Measurements from ENCODE around the gene BCORL1. TPM values are rescaled to one million over a fixed set of nuclear protein-coding genes. Genes with fewer than 3 reads are reported as not detected.

The BCORL1 gene
- total RNA-seq, 1 donor from 2014 or later: 15.0 TPM

DNA sequence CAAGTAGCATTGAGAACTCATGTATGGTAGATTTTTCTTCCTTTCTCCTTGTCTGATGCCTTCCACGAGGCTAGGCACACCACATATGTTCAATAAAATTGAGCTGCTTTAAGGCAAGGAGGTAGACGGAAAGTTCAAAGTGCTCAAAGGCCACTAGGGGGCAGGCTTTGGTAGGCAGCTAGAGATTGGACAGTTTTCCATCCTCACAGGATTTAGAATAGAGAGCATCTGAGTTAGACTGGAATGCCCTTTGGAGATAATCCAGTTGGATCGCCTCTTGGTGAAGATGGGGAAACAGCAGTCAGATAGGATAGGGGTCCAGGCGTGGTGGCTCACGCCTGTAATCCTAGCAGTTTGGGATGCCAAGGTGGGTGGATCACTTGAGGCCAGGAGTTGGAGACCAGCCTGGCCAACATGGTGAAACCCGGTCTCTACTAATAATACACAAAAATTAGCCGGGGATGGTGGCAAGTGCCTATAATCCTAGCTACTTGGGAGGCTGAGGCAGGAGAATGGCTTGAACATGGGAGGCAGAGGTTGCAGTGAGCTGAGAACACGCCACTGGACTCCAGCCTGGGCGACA lies 97.5 kb downstream of the BCORL1 start:
- H3K27ac ChIP-seq: no peak overlapping the region
- H3K4me1 ChIP-seq: no peaks in the 10 kb centered on the region
- H3K4me3 ChIP-seq: no peak overlapping the region
- no peaks in the 10 kb centered on the region for H3K27me3 ChIP-seq
- intact Hi-C loops (cut with DNase I): loop anchor here (10.0 kb wide), 1 partner anchor 115 kb away; no protein-coding TSS in a partner anchor
- TF ChIP-seq, protein P1, sequence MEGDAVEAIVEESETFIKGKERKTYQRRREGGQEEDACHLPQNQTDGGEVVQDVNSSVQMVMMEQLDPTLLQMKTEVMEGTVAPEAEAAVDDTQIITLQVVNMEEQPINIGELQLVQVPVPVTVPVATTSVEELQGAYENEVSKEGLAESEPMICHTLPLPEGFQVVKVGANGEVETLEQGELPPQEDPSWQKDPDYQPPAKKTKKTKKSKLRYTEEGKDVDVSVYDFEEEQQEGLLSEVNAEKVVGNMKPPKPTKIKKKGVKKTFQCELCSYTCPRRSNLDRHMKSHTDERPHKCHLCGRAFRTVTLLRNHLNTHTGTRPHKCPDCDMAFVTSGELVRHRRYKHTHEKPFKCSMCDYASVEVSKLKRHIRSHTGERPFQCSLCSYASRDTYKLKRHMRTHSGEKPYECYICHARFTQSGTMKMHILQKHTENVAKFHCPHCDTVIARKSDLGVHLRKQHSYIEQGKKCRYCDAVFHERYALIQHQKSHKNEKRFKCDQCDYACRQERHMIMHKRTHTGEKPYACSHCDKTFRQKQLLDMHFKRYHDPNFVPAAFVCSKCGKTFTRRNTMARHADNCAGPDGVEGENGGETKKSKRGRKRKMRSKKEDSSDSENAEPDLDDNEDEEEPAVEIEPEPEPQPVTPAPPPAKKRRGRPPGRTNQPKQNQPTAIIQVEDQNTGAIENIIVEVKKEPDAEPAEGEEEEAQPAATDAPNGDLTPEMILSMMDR (IDR thresholded peaks at IDR 0.05): peak; percentile 67
- no peaks in the 10 kb centered on the region for H3K36me3 ChIP-seq
- DNase-seq (no peak), ATAC-seq (peak; percentile 62)
- H3K9me3 ChIP-seq: no peaks in the 10 kb centered on the region

DNA sequence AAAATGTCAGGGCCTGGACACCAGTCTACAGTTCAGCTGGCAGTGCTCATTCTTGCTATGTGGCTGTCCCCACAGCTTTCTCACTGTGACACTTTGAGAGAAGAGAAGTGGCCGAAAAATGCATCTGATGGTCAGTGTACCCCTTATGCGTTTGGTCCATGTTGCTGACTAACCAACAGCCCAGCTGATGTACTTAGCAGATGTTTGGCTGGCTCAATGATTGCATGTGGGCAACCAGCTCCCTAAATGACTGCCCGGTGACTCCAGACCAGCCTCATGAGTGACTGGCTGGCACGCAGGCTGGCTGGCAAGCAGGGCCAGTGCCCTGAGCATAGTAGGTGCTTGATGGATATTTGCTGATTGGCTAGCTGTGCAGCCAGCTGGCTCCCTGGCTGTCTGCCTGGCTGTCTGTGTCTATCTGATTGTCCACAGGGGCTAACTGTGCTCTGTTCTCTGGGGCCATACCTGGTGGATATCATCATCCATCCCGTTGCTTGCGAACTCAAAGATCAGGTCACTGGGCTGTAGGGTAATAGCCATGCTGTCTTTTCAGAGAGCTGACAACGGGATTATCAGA lies 98.4 kb downstream of the BCORL1 start:
- ATAC-seq (no peak), DNase-seq (no peak)
- Histone ChIP-seq H3K9me3 (no peaks in the 10 kb centered on the region), H3K4me1 (no peaks in the 10 kb centered on the region), H3K36me3 (no peaks in the 10 kb centered on the region), H3K27me3 (no peaks in the 10 kb centered on the region), H3K27ac (no peak overlapping the region), H3K4me3 (no peak overlapping the region)
- TF ChIP-seq, protein P1 (IDR thresholded peaks at IDR 0.05): no peak
- intact Hi-C loops (cut with DNase I): no loop called here

DNA sequence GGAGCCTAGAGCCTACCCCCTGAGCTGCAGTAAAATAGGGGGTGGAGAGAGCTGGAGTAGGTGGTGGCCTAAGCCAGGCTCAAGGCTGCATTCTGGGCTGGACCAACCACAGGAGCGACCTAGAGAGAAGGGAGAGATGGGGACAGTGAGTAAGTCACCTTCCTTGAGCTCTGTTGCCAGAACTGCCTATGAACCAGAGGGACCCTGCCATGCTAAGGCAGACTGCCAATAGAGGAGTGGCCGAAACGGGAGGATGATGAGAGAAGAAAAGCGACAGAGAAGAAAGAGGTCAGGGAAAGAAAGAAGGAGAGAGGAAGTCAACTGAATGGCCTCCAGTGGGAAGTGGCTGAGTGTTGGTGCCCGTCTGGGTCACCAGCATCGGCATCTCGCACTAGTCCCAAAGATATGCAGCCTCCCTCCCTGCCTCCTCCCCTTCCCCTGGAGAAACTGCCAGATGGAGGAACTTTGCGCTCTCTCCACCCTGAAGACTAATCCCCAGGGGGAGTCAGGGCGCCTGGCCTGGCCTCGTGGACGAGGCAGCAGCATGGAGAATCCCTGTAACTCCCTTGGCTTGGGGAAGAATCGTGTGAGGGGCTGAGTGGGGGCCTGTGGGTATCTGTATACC lies 99.1 kb downstream of the BCORL1 start:
- no peaks in the 10 kb centered on the region for H3K36me3 ChIP-seq
- no peak overlapping the region for H3K4me3 ChIP-seq
- DNase-seq: no peak
- no peaks in the 10 kb centered on the region for H3K4me1 ChIP-seq
- H3K9me3 ChIP-seq: no peaks in the 10 kb centered on the region
- peak overlapping the region; percentile 51 for H3K27ac ChIP-seq
- intact Hi-C loops (cut with DNase I): no loop called here
- no peak for ATAC-seq
- TF ChIP-seq, protein P1 (IDR thresholded peaks at IDR 0.05): no peak
- no peaks in the 10 kb centered on the region for H3K27me3 ChIP-seq

DNA sequence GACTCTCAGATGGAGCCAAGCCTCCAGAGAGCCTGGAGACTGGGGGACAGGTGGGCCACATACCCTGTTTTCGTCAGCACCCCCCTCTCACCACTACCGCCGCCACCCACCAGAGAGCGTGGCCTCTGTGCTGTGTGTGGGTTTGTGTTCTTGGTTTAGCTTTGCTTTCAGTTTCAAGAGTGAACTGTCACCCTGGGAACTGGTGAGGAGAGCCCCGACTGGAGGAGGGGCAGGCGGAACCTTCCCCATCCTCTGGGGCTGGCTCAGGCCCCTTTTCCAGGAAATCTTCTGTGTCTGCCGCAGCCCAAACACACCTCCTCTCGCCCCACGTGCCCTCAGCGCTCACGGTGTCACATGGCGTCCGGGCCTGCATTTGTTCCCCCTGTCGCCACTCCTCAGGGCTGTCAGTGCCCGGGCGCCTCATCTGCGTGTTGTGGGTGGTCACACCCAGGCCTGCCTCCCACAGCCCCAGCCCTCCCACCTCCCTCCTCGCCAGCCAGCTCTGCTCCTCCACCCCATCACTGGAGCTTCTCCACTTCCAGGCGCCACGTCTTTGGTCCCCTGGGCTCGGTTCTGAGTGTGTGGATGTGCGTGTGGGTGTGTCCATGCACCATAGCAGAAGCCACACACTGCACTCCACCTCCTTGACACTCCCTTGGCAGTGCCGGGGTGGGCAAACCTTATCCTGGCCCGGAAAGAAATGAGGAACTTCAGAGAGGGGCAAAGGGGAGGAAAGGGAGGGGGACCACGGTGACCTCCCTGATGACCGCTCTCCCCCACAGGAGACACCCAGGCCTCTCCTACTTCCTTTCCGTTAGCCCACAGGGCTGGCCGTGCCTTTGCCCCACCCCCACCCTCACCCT lies 100.0 kb downstream of the BCORL1 start:
- Histone ChIP-seq H3K27ac (peak overlapping the region; percentile 51), H3K9me3 (no peaks in the 10 kb centered on the region), H3K36me3 (no peaks in the 10 kb centered on the region), H3K4me1 (no peaks in the 10 kb centered on the region), H3K27me3 (no peaks in the 10 kb centered on the region), H3K4me3 (no peak overlapping the region)
- intact Hi-C loops (cut with DNase I): no loop called here
- DNase-seq (peak; percentile 75), ATAC-seq (peak; percentile 80)
- TF ChIP-seq, protein P1 (IDR thresholded peaks at IDR 0.05): peak; percentile 31

DNA sequence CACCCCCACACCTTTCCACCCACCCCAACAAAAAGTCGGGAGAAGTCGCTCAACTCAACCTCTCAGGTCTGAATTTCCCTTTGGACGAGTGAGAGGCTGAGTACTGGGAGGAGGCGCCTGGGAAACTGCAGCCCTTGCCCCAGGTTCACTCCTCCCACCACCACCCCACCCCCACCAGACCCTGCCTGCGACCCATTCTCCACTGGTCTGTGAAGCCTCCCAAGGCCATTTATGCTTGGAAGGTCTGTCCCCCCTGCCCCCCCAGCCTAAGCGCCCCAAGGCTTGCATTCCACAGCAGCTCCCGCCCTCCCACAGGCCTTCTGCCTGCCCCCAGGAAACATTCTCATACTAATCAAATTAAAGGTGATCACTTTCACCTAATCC lies 100.7 kb downstream of the BCORL1 start:
- Histone ChIP-seq H3K4me3 (no peak overlapping the region), H3K27ac (no peak overlapping the region), H3K4me1 (no peaks in the 10 kb centered on the region), H3K36me3 (no peaks in the 10 kb centered on the region), H3K27me3 (no peaks in the 10 kb centered on the region), H3K9me3 (no peaks in the 10 kb centered on the region)
- DNase-seq: no peak
- ATAC-seq: no peak
- intact Hi-C loops (cut with DNase I): no loop called here
- TF ChIP-seq, protein P1 (IDR thresholded peaks at IDR 0.05): no peak

All from upper lobe of right lung (tissue), 1 donor.